ENCODE measurements around the gene CRYBG2.
"Not testable (repeated sequence)": the region's sequence is repeated elsewhere in the genome, so short reads cannot be mapped to it uniquely, and the experiment has no call there.

CRYBG2 gene

GRCh38 chr1:26295194-26296138 is 58.5 kb downstream of the CRYBG2 start:
- Mint-ChIP-seq H3K27me3 (no peaks in the 10 kb centered on the region), H3K27ac (peak overlapping the region; percentile 12), H3K4me3 (no peak overlapping the region), H3K9me3 (no peaks in the 10 kb centered on the region), H3K36me3 (ENCODE audit: low read depth) (peaks cover 79% of the 10 kb centered on the region), H3K4me1 (ENCODE audit: low read depth) (peaks cover 46% of the 10 kb centered on the region)
- intact Hi-C loops (cut with micrococcal nuclease), result no loop called here

GRCh38 chr1:26293911-26294463 is 59.9 kb downstream of the CRYBG2 start:
- no peaks in the 10 kb centered on the region for H3K9me3 Mint-ChIP-seq
- peaks cover 65% of the 10 kb centered on the region for H3K36me3 Mint-ChIP-seq (ENCODE audit: low read depth)
- H3K4me3 Mint-ChIP-seq, result no peak overlapping the region
- H3K27ac Mint-ChIP-seq, result no peak overlapping the region
- intact Hi-C loops (cut with micrococcal nuclease), result no loop called here
- no peaks in the 10 kb centered on the region for H3K27me3 Mint-ChIP-seq
- H3K4me1 Mint-ChIP-seq (ENCODE audit: low read depth), result peaks cover 49% of the 10 kb centered on the region

DNA sequence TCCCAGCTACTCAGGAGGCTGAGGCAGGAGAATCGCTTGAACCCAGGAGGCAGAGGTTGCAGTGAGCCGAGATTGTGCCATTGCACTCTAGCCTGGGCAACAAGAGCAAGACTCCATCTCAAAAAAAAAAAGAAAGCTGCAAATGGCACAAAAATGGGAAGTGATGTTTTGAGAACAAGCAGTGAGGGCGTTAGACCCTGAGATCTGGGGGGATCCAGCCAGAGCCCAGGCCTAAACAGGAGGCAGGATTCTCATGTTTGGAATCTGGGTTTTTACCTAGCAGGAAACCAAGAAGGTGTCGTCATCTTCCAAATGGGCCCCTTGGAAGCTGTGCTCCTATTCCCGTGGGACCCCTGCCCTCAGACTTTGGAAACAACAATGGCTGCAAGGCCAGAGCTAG is 61.2 kb downstream of the CRYBG2 start:
- peaks cover 62% of the 10 kb centered on the region for H3K4me1 Mint-ChIP-seq (ENCODE audit: low read depth)
- peak overlapping the region; percentile 94 for H3K27ac Mint-ChIP-seq
- H3K4me3 Mint-ChIP-seq; intact Hi-C loops (cut with micrococcal nuclease); H3K9me3 Mint-ChIP-seq; H3K27me3 Mint-ChIP-seq: not testable (repeated sequence)
- H3K36me3 Mint-ChIP-seq (ENCODE audit: low read depth), result peaks cover 59% of the 10 kb centered on the region

GRCh38 chr1:26291939-26292338 is 62.0 kb downstream of the CRYBG2 start:
- Mint-ChIP-seq H3K27ac (peak overlapping the region; percentile 94), H3K4me1 (ENCODE audit: low read depth) (peaks cover 70% of the 10 kb centered on the region), H3K9me3 (no peaks in the 10 kb centered on the region), H3K36me3 (ENCODE audit: low read depth) (peaks cover 51% of the 10 kb centered on the region), H3K27me3 (no peaks in the 10 kb centered on the region), H3K4me3 (no peak overlapping the region)
- intact Hi-C loops (cut with micrococcal nuclease), result no loop called here

GRCh38 chr1:26291433-26291832 is 62.5 kb downstream of the CRYBG2 start:
- Mint-ChIP-seq H3K27me3 (no peaks in the 10 kb centered on the region), H3K4me1 (ENCODE audit: low read depth) (peaks cover 73% of the 10 kb centered on the region), H3K9me3 (no peaks in the 10 kb centered on the region), H3K27ac (peak overlapping the region; percentile 94), H3K36me3 (ENCODE audit: low read depth) (peaks cover 46% of the 10 kb centered on the region), H3K4me3 (no peak overlapping the region)
- intact Hi-C loops (cut with micrococcal nuclease), result no loop called here

DNA sequence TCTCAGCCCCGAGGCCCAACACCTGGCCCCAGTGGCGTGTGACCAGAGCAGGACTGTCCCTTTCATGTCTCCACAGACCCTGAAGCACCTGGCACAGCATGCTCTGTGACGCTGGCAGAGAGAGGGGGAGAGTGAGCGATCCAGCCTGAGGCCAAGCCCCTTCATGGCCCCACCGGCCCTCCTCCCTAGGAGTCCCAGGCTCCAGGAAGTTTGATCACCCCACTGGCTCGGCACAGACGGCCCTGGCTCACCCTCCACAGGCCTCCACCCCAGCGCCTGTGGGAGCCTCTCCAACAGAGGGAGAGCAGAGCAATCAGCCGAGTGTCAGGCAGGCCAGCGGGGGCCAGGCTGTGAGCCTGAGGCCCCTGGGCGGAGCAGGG is 63.1 kb downstream of the CRYBG2 start:
- Mint-ChIP-seq H3K9me3 (no peaks in the 10 kb centered on the region), H3K4me1 (ENCODE audit: low read depth) (peaks cover 73% of the 10 kb centered on the region), H3K36me3 (ENCODE audit: low read depth) (peaks cover 41% of the 10 kb centered on the region), H3K27ac (peak overlapping the region; percentile 94), H3K4me3 (no peak overlapping the region), H3K27me3 (no peaks in the 10 kb centered on the region)
- intact Hi-C loops (cut with micrococcal nuclease), result no loop called here

GRCh38 chr1:26290122-26290881 is 63.6 kb downstream of the CRYBG2 start:
- H3K27me3 Mint-ChIP-seq, result no peaks in the 10 kb centered on the region

DNA sequence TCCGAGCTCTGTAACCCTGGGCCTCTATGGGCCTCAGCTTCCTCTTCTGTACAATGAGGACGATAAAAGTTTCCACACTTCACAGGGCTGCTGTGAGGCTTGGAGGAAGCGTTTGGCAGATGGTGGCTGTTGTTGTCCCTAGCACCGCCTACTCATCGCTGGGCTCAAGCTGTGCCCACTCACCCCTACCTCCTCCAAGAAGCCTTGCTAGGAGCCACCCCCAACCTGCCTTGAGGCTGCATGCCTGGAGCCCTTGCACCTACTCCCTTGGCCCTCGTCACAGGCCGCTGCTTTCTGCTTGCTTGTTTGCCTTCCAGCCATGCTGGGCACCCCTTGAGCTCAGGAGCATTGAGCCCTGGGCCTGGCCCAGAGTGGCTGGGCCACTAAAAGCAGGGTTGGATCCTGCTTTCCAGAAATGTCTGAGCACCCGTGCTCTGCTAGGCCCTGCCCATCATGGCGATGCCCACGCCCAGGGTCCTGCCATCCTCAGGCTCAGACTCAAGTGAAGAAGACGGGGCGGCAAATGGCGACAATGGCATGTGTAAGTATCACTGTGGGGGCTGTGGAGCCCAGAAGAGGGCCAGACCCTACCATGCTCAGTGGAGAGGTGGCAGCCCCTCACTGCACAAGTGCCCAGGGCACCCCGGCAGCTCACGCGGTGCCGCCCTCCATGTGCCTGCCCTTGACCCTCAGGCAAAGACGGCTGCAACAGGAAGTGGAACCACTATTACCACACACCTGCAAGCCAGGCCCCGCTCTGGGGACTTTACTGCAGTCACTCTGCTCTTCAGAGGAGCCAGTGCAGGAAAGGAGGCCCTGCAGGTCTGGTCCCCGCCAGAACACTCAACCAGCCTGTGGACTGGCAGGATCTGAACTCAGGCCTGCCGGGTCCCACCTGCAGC is 64.5 kb downstream of the CRYBG2 start:
- peaks cover 40% of the 10 kb centered on the region for H3K36me3 Mint-ChIP-seq (ENCODE audit: low read depth)
- no peaks in the 10 kb centered on the region for H3K27me3 Mint-ChIP-seq
- no peaks in the 10 kb centered on the region for H3K9me3 Mint-ChIP-seq
- peaks cover 88% of the 10 kb centered on the region for H3K4me1 Mint-ChIP-seq (ENCODE audit: low read depth)
- peak overlapping the region; percentile 94 for H3K27ac Mint-ChIP-seq
- no peak overlapping the region for H3K4me3 Mint-ChIP-seq
- intact Hi-C loops (cut with micrococcal nuclease), result loop anchor here (2.0 kb wide), 1 partner anchor 29 kb away; no protein-coding TSS in a partner anchor

More at GRCh38 chr1:26290122-26290881, 63.6 kb downstream of the CRYBG2 start:
- no peaks in the 10 kb centered on the region for H3K9me3 Mint-ChIP-seq
- H3K36me3 Mint-ChIP-seq (ENCODE audit: low read depth), result peaks cover 39% of the 10 kb centered on the region
- peak overlapping the region; percentile 51 for H3K4me3 Mint-ChIP-seq
- intact Hi-C loops (cut with micrococcal nuclease), result no loop called here
- H3K27ac Mint-ChIP-seq, result peak overlapping the region; percentile 94
- H3K4me1 Mint-ChIP-seq (ENCODE audit: low read depth), result peaks cover 79% of the 10 kb centered on the region

- H3K36me3 Mint-ChIP-seq (ENCODE audit: low read depth), result peaks cover 43% of the 10 kb centered on the region
- H3K27me3 Mint-ChIP-seq, result no peaks in the 10 kb centered on the region
- H3K4me3 Mint-ChIP-seq, result peak overlapping the region; percentile 18
- intact Hi-C loops (cut with micrococcal nuclease), result loop anchor here (2.0 kb wide), 1 partner anchor 30 kb away; no protein-coding TSS in a partner anchor
- H3K27ac Mint-ChIP-seq, result peak overlapping the region; percentile 94
- H3K9me3 Mint-ChIP-seq, result no peaks in the 10 kb centered on the region
- H3K4me1 Mint-ChIP-seq (ENCODE audit: low read depth), result peaks cover 98% of the 10 kb centered on the region
These were observed 65.5 kb downstream of the CRYBG2 start for GRCh38 chr1:26288311-26288941.

DNA sequence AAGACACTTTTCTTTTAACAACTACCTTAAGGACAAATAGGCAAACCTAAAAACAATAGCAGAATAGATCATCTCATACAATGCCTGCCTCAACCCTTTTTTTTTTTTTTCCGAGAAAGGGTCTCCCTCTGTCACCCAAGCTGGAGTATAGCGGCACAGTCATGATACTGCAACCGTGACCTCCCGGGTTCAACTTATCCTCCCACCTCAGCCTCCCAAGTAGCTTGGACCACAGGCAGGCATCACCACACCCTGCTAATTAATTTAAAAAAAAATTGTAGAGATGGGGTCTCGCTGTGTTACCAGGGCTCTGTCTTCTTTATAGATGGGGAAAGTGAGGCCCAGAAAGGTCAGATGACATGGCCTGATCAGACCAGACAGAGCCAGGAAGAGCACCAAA is 66.1 kb downstream of the CRYBG2 start:
- intact Hi-C loops (cut with micrococcal nuclease), result loop anchor here (1.0 to 2.0 kb wide), 2 partner anchors 10 to 31 kb away; no protein-coding TSS in a partner anchor
- Mint-ChIP-seq H3K4me3 (peak overlapping the region; percentile 18), H3K9me3 (no peaks in the 10 kb centered on the region), H3K36me3 (ENCODE audit: low read depth) (peaks cover 45% of the 10 kb centered on the region), H3K27ac (peak overlapping the region; percentile 94), H3K27me3 (no peaks in the 10 kb centered on the region), H3K4me1 (ENCODE audit: low read depth) (peaks cover 99% of the 10 kb centered on the region)

GRCh38 chr1:26287033-26287711 is 66.8 kb downstream of the CRYBG2 start:
- Mint-ChIP-seq H3K27ac (peak overlapping the region; percentile 94), H3K36me3 (ENCODE audit: low read depth) (peaks cover 49% of the 10 kb centered on the region), H3K4me1 (ENCODE audit: low read depth) (peaks cover 99% of the 10 kb centered on the region), H3K4me3 (peak overlapping the region; percentile 50), H3K9me3 (no peaks in the 10 kb centered on the region), H3K27me3 (no peaks in the 10 kb centered on the region)
- intact Hi-C loops (cut with micrococcal nuclease), result loop anchor here (1.0 kb wide), 1 partner anchor 9 kb away; no protein-coding TSS in a partner anchor

GRCh38 chr1:26286064-26286416 is 67.9 kb downstream of the CRYBG2 start:
- Mint-ChIP-seq H3K27me3 (no peaks in the 10 kb centered on the region), H3K36me3 (ENCODE audit: low read depth) (peaks cover 49% of the 10 kb centered on the region), H3K4me1 (ENCODE audit: low read depth) (peaks cover 99% of the 10 kb centered on the region), H3K9me3 (no peaks in the 10 kb centered on the region), H3K27ac (peak overlapping the region; percentile 94), H3K4me3 (no peak overlapping the region)
- intact Hi-C loops (cut with micrococcal nuclease), result no loop called here
